Esophagus muscularis mucosa (tissue), 4 donors: Measurements from ENCODE around the gene OR8B12. TPM values are rescaled to one million over a fixed set of nuclear protein-coding genes. Genes with fewer than 3 reads are reported as not detected.

Source experiments
- DNase-seq: peaks from one replicate; pipeline ENCODE4 v3.0.0-alpha.2; 2017; ENCODE audit errors: extremely low spot score
- H3K27ac ChIP-seq, 4 donors: fragments of 200-600 bp; sonication (generic); replicated peaks in 1 of 4; 1 replicate in 3 of 4; 2 replicates in 1 of 4; pipeline ENCODE4 v1.5.1; 2016 to 2019; ENCODE audit warnings: mild to moderate bottlenecking in 1 of 4
- H3K27me3 ChIP-seq, 4 donors: fragments of 200-600 bp; sonication (generic); one replicate each; pipeline versions ENCODE4 v1.5.1 to v1.6.0; 2016 to 2019
- H3K36me3 ChIP-seq, 4 donors: fragments of 200-600 bp; sonication (generic); one replicate each; pipeline ENCODE4 v1.5.1; 2016 to 2019
- H3K4me1 ChIP-seq, 4 donors: fragments of 200-600 bp; sonication (generic); one replicate each; pipeline ENCODE4 v1.5.1; 2016 to 2019
- H3K4me3 ChIP-seq, 4 donors: fragments of 200-600 bp; sonication (generic); 1 replicate in 2 of 4; 2 replicates in 2 of 4; pipeline ENCODE4 v1.5.1; 2016 to 2019; ENCODE audit warnings: mild to moderate bottlenecking in 4 of 4, moderate library complexity in 1 of 4
- H3K9me3 ChIP-seq, 4 donors: fragments of 200-600 bp; sonication (generic); 1 replicate in 3 of 4; 2 replicates in 1 of 4; pipeline ENCODE4 v1.5.1; 2016 to 2019
- CTCF ChIP-seq, 3 experiments: fragments of 200-600 bp in 2 of 3; fragments of 450-650 bp in 1 of 3; sonication (generic) in 2 of 3; IDR thresholded peaks; one replicate each; pipeline ENCODE4 v1.5.1; 2017 to 2019; ENCODE audit warnings: antibody characterized with exemption in 3 of 3, mild to moderate bottlenecking in 2 of 3, moderate library complexity in 1 of 3
- EP300 ChIP-seq: sonication (generic); formaldehyde crosslinking; IDR thresholded peaks from one replicate; pipeline ENCODE4 v1.6.1; 2017; ENCODE audit warnings: antibody characterized with exemption
- POLR2A ChIP-seq: fragments of 450-650 bp; IDR thresholded peaks from one replicate; pipeline ENCODE4 v1.6.1; 2017; ENCODE audit warnings: antibody characterized with exemption, moderate library complexity, mild to moderate bottlenecking, low read depth
- POLR2AphosphoS5 ChIP-seq, 2 donors: sonication (generic); formaldehyde crosslinking; IDR thresholded peaks; one replicate each; pipeline ENCODE4 v1.6.1; 2017; ENCODE audit warnings: antibody characterized with exemption in 2 of 2
- WGBS: methylation state at CpG from one replicate; pipeline ENCODE4 v1.1.5; 2018; 5-methylcytosine and 5-hydroxymethylcytosine counted together
- intact Hi-C: fragments of 100-400 bp; cut with DNase I; formaldehyde crosslinking; loops from one replicate; pipeline ENCODE4 v1.15.1; 2023
- total RNA-seq, 4 donors: library from RNA; depleted of rRNA; stranded (reverse); fragments of >200 nt; gene quantifications; one replicate each; pipeline versions ENCODE4 v1.1.0 to v1.2.1, GENCODE V29; 2016

The OR8B12 gene
- total RNA-seq, 4 donors from 2014 or later = not detected

GRCh38 chr11:124551987-124552386 lies 8.5 kb upstream of the OR8B12 start:
- Histone ChIP-seq H3K27me3 (no peaks in the 10 kb centered on the region), H3K4me1 (no peaks in the 10 kb centered on the region), H3K4me3 (no peak overlapping the region), H3K27ac (no peak overlapping the region), H3K36me3 (no peaks in the 10 kb centered on the region), H3K9me3 (no peaks in the 10 kb centered on the region)
- no peak for TF ChIP-seq POLR2A
- TF ChIP-seq EP300 = no peak
- no peak for TF ChIP-seq CTCF (IDR thresholded peaks at IDR 0.05)
- no peak for TF ChIP-seq POLR2AphosphoS5 (IDR thresholded peaks at IDR 0.05)
- no peak for DNase-seq
- 84% methylated on average over 4 of the region's 4 CpGs for WGBS
- intact Hi-C loops = no loop called here

GRCh38 chr11:124551189-124551588 lies 7.7 kb upstream of the OR8B12 start:
- Histone ChIP-seq H3K27ac (no peak overlapping the region), H3K36me3 (no peaks in the 10 kb centered on the region), H3K27me3 (no peaks in the 10 kb centered on the region), H3K4me3 (no peak overlapping the region), H3K9me3 (no peaks in the 10 kb centered on the region), H3K4me1 (no peaks in the 10 kb centered on the region)
- intact Hi-C loops = no loop called here
- DNase-seq = no peak
- TF ChIP-seq CTCF (IDR thresholded peaks at IDR 0.05) = no peak
- TF ChIP-seq EP300 = no peak
- TF ChIP-seq POLR2A = no peak
- TF ChIP-seq POLR2AphosphoS5 (IDR thresholded peaks at IDR 0.05) = no peak
- WGBS = 81% methylated on average over 6 of the region's 6 CpGs

GRCh38 chr11:124543145-124543544 lies 309 bp downstream of the OR8B12 start:
- Histone ChIP-seq H3K9me3 (no peaks in the 10 kb centered on the region), H3K27me3 (no peaks in the 10 kb centered on the region), H3K27ac (no peak overlapping the region), H3K4me3 (no peak overlapping the region), H3K36me3 (no peaks in the 10 kb centered on the region), H3K4me1 (no peaks in the 10 kb centered on the region)
- TF ChIP-seq EP300 (no peak), CTCF (IDR thresholded peaks at IDR 0.05) (no peak), POLR2AphosphoS5 (IDR thresholded peaks at IDR 0.05) (no peak), POLR2A (no peak)
- intact Hi-C loops = no loop called here
- WGBS = 78% methylated on average over 6 of the region's 6 CpGs
- DNase-seq = no peak

GRCh38 chr11:124541204-124541603 lies 2.2 kb downstream of the OR8B12 start:
- Histone ChIP-seq H3K36me3 (no peaks in the 10 kb centered on the region), H3K4me3 (no peak overlapping the region), H3K9me3 (no peaks in the 10 kb centered on the region), H3K27ac (no peak overlapping the region), H3K4me1 (peaks cover 0 to 7% (median 0%) of the 10 kb centered on the region in 4 donors), H3K27me3 (peaks cover 0 to 4% (median 0%) of the 10 kb centered on the region in 4 donors)
- WGBS = 84% methylated on average over 6 of the region's 6 CpGs
- DNase-seq = no peak
- intact Hi-C loops = no loop called here
- no peak for TF ChIP-seq POLR2AphosphoS5 (IDR thresholded peaks at IDR 0.05)
- no peak for TF ChIP-seq POLR2A
- no peak for TF ChIP-seq CTCF (IDR thresholded peaks at IDR 0.05)
- TF ChIP-seq EP300 = no peak

- no peaks in the 10 kb centered on the region for H3K36me3 ChIP-seq
- no peak overlapping the region for H3K27ac ChIP-seq
- H3K4me1 ChIP-seq = peaks cover 0 to 7% (median 0%) of the 10 kb centered on the region in 4 donors
- no peaks in the 10 kb centered on the region for H3K9me3 ChIP-seq
- peaks cover 0 to 6% (median 0%) of the 10 kb centered on the region in 4 donors for H3K27me3 ChIP-seq
- intact Hi-C loops = no loop called here
- 55% methylated on average over 1 of the region's 1 CpG for WGBS
- no peak for TF ChIP-seq POLR2AphosphoS5 (IDR thresholded peaks at IDR 0.05)
- no peak for TF ChIP-seq CTCF (IDR thresholded peaks at IDR 0.05)
- no peak for TF ChIP-seq POLR2A
- no peak for TF ChIP-seq EP300
- no peak overlapping the region for H3K4me3 ChIP-seq
- no peak for DNase-seq
These were observed 5.4 kb downstream of the OR8B12 start for GRCh38 chr11:124538019-124538418.
